H1 (cell line): Measurements from ENCODE around the gene TCP11. TPM values are rescaled to one million over a fixed set of nuclear protein-coding genes. Genes with fewer than 3 reads are reported as not detected.

Experiments
- CBX8 ChIP-seq: fragments of 300-800, 300-1000 bp; sonication (generic); IDR thresholded peaks from 2 replicates; pipeline ENCODE4 v1.7.1; 2016; ENCODE audit warnings: low read depth, low read length, borderline replicate concordance
- KDM5A ChIP-seq: fragments of 200-600 bp; IDR thresholded peaks from 2 replicates; pipeline ENCODE4 v1.7.1; 2012; ENCODE audit warnings: mild to moderate bottlenecking, low read length, inconsistent platforms, mixed read lengths
- RAD21 ChIP-seq, 2 experiments: IDR thresholded peaks in 1 of 2; conservative IDR thresholded peaks in 1 of 2; 2 replicates each; pipeline ENCODE4 v1.6.1; 2011; ENCODE audit warnings: low read depth in 2 of 2, low read length in 2 of 2, improper control_type of control experiment in 1 of 2, inconsistent platforms in 1 of 2, mild to moderate bottlenecking in 1 of 2, moderate library complexity in 1 of 2
- polyA plus RNA-seq, 7 experiments: library from polyadenylated mRNA; depleted of rRNA in 3 of 7; stranded (reverse) in 5 of 7; unstranded in 2 of 7; fragments of >200 nt in 5 of 7; fragments of 200-250 nt in 2 of 7; gene quantifications; 1 replicate in 5 of 7; 2 replicates in 1 of 7; 4 replicates in 1 of 7; pipeline versions ENCODE4 v1.2.1 to v1.2.3, GENCODE V29; 2011 to 2013; ENCODE audit warnings: missing spikeins in 2 of 7, mixed read lengths in 2 of 7
- total RNA-seq: library from RNA; stranded (reverse); fragmentation: NEBNext Ultra II Directional; extraction: Animal tissue kit (Norgen Biotek cat#: 25700); gene quantifications from 2 replicates; pipeline ENCODE4 v1.2.1, GENCODE V29; 2021

TCP11 gene
- total and polyA plus RNA-seq, 2 of the 8 experiments (the other 6 are each of a cell fraction or from before 2014, with no cell fraction given), result 0.11 TPM; not detected in 1

- TF ChIP-seq CBX8 (no peak), KDM5A (no peak), RAD21 (IDR thresholded peaks at IDR 0.05 in 1 of 2, conservative IDR thresholded peaks at IDR 0.05 in 1 of 2; ENCODE audit: low read depth in 2 of 2, low read length in 2 of 2) (no peak)
Measured at GRCh38 chr6:35089216-35089934, 51.8 kb downstream of the TCP11 start (continued).
